Muscle of back (tissue), 11 donors: ENCODE results near the gene FBXO45. TPM values are rescaled to one million over a fixed set of nuclear protein-coding genes. Genes with fewer than 3 reads are reported as not detected.
"Not testable (repeated sequence)": the region's sequence is repeated elsewhere in the genome, so short reads cannot be mapped to it uniquely, and the experiment has no call there.

Experiments
- DNase-seq, 3 donors: peaks; one replicate each; pipeline versions ENCODE4 v3.0.0 to v3.0.0-alpha.2; 2013
- polyA plus RNA-seq, 10 donors: library from polyadenylated mRNA; unstranded; fragments of 120-200 nt; gene quantifications; one replicate each; pipeline ENCODE4 v1.2.1, GENCODE V29; 2013; ENCODE audit not compliant: insufficient read length in 10 of 10

FBXO45 gene
- polyA plus RNA-seq, 10 donors, result 12.6 to 19.5 (median 14.6) TPM

DNA sequence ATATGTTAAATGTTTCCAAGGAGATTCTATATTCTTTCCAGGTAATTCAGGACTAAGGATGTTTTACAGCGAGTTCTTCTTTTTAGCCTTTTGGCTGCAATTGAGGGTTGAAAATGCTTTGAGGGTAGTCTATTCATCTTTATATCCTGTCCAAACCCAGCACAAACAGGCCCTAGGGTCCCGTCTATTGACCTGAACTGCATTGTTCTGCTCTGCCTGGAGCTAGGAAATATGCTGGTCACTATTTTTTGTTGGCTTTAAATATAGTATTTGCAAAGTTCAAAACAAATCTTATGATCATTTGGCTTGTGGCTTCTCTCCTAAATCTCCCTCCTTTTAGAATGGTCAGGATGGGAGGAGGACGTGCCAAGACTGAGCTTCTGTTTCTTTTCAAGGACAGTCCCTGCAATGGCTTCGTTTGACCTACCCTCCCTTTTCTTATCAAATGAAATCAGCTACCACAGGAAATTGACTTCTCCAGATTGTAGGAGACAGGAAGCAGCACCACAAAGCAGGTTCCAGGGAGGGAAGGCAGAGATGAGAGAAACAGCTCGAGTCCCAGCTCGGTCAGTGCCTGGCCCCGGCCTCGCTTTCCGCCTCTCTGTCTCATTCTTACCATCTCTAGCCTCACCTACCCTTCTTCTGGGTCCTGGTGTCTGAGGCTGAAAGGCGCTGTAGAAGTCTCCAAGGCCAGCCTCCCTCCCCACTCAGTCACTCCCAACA, 43.5 kb downstream of the FBXO45 start:
- DNase-seq, result no peak

DNA sequence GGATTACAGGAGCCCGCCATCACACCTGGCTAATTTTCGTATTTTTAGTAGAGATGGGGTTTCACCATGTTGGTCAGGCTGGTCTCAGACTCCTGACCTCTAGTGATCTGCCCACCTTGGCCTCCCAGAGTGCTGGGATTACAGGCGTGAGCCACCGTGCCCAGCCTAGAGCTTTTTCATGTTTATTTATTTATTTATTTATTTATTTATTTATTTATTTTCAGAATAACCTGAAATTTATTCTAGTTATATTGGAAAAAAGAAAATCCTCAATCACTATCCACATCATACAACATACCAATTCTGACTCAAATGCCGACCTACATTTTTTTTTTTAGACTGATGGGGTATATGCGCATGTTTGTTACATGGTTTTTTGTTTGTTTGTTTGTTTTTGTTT, 46.8 kb downstream of the FBXO45 start:
- DNase-seq, result not testable (repeated sequence)

DNA sequence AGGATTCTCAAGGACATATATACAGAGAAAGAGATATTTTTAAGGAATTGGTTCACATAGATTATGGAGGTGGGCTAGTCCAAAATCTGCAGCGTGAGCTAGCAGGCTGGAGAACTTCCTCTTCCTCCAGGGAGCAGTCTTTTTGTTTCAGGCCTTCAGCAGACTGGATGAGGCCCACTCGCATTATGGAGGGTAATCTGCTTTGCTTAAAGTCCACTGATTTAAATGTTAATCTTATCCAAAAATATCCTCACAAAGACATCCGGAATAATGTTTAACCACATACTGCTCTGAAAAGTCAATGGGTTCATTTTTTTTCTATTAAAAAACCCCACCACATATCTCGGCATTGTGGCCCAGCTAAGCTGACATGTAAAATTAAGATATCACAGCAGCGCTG, 48.8 kb downstream of the FBXO45 start:
- no peak for DNase-seq

DNA sequence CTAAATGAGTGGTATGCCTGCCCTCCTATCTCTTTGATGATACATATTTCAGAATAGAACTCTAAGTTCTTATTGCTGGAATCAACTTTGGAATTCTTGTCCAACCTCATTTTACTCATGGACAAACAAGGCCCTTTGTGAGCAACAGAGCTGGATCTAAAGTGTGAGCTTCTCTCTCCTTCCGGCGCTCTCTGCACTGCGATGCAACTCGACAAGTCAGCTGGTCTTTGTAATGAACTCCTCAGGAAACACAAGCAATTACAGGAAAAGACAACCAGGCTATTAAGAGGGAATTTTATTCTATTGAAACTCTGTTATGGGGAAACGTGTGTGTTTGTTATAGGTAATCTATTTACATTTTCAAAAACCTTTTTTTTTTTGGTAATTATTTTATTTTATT, 50.8 kb downstream of the FBXO45 start:
- DNase-seq, result no peak

DNA sequence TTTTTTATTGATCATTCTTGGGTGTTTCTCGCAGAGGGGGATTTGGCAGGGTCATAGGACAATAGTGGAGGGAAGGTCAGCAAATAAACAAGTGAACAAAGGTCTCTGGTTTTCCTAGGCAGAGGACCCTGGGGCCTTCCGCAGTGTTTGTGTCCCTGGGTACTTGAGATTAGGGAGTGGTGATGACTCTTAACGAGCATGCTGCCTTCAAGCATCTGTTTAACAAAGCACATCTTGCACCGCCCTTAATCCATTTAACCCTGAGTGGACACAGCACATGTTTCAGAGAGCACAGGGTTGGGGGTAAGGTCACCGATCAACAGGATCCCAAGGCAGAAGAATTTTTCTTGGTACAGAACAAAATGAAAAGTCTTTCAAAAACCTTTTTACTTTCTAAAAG, 51.2 kb downstream of the FBXO45 start:
- not testable (repeated sequence) for DNase-seq

DNA sequence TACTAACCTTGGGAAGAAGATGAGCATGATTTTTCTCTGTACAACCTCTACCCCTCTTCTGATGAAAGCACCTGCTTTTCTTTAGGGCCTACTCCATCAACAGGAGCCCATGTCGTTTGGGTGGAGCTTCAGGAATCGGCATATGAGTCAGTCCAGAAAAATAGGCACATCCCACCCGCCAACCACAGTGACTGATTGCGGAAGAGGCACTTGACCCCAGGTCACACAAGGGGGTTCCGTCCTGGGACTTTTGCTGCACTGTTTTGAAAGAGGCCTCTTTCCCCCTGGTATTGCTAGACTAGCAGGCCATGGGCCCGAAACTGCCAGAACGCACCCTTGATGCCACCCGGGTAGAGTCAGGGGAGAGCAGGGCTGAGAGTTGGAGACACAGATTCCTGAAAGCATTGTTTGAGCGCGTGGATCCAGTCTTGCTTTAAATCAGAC, 51.7 kb downstream of the FBXO45 start:
- DNase-seq, result peak in 1 of 3 donors; percentile 26

DNA sequence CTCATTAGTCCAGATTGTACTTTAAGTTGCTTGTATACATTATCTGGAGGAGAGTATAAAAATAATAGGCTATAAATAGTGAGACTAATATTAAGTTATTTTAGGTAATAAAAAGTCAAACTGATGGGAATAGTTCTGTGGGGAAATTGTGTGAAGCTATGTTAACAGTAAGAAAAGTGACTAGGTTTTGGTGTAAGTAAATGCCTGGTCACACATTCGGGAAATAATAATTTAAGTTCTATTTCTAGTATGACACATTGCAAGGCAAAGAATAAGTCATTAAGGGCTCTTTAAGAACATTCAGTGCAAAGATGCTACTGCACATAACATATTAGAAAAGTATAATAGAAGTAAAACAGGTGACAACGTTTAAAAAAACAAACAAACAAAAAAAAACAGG, 52.2 kb downstream of the FBXO45 start:
- DNase-seq, result no peak

DNA sequence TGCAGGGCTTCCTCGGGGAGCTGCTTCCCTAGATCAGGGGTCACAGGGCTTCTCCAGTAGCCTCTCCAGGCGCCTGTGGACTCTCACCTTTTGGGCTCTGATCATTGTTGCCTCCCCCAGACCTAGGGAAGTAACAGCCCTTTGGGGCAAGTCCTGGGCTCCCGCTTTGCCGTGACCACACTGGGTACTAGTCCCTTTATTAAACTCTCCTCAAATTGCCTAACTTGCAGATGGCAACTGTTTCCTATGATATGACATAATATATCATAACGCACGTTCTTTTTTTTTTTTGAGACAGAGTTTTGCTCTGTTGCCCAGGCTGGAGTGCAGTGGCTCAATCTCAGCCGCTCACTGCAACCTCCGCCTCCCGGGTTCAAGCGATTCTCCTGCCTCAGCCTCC, 53.2 kb downstream of the FBXO45 start:
- no peak for DNase-seq

DNA sequence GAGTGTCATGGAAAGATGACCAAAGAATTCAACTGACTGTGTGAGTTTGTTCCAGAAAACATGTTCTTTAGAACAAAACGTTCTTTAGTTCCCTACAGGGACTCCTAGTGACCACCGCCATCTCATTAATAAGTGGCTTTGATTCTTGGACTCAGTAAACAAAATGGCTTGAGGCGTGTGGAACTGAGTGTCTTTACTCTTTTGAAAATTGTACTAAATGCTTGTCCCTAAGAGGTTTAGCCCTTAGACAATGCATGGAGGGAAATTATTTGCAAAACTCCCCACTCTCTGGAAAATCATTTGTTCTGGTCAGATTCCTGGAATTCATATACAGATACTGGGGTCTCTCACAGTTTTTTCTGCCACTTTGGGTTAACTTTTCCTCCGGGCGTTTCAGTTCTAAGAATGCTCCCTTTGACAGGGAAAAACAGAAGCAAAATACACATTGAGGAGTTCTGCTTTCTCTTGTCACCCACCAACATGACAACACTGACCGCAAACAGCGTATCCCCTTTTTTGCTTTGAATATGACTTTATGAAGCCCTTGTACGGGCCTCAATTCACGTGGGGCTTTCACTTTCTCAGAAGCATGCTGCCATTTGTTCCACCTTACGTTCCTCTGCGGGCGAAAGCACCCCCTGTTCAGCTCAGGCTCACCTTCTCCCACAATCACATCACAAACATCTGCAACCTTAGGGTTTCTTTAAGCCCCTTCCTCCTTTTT, 55.8 kb downstream of the FBXO45 start:
- DNase-seq, result peak in 1 of 3 donors; percentile 43

DNA sequence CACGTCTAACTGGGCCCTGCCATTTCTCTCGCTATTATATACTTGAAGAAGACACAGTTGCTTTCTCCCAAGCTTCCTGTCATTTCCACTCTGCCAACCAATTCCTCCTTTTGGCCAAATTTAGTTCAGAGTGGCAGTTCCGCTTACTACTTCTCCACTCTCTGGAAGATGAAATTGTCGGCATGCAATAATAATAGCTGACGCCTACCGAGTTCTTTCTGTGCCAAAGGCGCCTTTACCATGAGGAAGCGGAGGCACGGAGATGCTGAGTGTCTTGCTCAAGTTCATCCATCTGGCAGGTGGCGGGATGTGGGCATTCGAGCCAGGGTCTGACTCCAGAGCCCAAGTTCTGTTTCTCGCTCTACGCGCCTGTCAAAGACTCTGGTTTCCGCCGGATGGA, 56.4 kb downstream of the FBXO45 start:
- peak in 1 of 3 donors; percentile 26 for DNase-seq

DNA sequence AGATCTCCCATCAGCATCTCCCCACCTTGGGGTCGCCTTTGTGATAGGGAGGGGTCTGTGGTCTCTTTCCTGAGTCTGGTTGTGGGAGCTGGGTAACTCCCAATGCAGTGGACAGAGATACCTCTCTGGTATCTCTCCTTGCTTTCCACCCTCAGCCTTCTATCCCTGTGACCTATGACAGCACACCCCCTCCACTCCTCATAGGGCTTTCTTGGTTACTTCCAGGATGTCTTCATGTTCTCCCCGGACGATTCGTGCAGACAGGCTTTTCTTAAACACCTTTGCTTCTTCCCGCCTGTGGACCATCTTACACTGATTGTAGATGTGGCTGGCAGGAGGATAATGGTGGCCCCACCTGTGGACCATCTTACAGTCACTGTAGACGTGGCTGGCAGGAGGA, 56.9 kb downstream of the FBXO45 start:
- DNase-seq, result no peak

DNA sequence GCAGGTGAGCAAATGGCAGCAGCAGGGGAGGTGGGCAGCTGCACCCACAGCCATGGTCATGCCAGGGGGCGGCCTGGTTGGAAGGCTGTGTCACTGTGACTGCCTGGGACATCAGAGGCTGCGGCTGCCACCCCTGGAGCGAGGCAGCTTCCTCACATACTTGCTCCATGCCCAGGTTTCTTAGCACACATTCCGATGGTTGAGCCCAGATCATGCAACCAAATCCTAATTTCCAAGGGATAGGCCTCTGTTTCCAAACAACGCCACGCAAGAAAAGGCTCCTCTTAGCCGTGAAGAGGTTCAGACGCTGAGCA, 59.4 kb downstream of the FBXO45 start:
- DNase-seq, result no peak

DNA sequence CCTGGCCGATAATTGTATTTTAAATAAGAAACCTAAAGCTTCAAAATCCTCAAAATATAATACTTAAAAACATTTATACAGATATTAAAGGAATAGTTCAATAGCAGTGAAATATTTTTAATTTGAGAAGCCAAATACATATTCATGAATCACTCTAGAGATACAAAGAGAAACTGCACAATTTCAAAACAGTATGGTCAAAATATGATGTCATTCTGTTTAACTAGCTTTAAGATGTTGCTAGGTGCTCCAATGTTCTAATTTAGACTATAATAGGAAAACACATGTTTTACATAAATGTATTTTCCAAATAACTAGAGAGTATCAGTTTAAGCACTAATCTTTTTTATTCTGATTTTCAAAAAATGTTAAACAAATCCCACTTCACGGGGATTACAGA, 60.8 kb downstream of the FBXO45 start:
- no peak for DNase-seq

DNA sequence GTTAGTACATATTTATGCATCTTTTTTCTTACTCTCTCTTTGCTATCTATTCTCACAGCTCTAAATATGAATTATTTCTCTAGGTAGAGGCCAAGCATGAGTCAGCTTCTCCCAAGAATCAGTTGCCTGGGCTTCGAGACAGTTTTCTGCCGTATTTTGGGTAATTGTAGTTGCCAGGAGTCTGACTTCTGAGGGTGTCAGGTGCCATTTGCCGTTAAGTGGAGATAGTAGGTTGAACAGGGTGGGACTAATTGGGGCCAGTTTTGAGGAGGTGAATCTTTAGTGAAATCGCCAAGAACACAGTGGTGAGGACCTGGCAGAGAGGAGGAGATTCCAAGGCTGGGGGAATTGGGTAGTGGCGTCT, 63.2 kb downstream of the FBXO45 start:
- DNase-seq, result no peak

DNA sequence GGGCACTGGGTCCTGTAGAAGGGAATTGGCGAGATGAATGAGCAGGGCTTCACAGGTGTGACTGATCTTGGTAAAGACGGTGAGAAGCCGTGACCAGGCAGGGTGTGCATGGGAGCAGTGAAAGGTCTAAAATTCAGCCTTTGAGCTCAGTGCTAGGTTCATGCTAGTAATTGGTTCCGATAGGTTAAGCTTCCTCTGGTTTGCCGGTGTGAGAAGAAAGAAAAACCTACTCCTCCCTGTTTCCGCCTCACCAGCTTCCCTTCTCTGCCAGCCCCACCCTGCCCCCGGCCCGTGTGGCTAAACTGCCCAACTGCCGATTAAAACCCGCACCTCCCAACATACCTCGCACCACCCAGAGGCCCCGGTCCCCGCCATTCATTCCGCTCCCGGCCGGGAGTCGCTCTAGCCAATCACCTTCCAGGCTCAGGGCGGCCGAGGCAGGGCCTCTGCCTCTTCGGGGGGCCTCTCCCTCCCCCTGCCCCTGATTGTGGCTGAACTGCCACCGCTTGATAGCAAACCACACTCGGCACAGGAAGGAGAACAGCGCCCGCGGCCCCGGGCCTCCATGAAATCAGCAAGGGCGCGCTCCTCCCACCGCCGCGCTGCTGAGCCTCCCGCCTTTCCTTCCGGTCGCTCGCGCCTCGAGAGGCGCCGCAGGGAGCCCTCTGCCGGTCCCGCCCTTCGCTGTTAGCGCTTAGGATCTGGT, 63.7 kb downstream of the FBXO45 start:
- peak; percentile 68 to 94 (median 89) for DNase-seq

DNA sequence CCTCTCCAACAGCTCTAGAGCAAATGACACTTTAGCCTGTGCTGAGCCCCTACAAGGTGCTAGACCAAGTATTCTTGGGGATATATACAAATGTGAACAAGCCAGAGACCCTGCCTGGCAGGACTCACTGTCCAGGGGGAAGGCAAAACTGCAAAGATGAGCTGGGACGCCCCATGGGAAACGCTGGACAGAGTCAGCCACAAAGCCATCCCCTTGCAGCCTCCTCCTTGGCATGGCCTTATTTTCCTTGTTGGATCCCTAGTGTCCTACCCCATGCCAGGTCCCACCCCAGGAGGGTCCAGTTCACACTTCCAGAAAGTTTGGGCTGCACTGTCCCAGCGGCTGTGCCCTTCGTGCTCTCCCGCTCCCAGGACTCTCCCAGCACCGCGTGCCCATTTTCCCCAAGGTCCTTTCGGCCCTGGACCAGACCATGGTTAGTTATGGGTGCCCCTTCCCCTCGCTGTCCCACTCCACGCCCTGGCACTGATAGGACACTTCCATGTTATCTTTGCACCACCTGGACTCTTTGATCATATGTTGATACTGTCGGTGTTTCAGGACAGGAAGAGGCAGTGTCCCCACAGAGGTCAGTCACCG, 65.2 kb downstream of the FBXO45 start:
- no peak for DNase-seq

DNA sequence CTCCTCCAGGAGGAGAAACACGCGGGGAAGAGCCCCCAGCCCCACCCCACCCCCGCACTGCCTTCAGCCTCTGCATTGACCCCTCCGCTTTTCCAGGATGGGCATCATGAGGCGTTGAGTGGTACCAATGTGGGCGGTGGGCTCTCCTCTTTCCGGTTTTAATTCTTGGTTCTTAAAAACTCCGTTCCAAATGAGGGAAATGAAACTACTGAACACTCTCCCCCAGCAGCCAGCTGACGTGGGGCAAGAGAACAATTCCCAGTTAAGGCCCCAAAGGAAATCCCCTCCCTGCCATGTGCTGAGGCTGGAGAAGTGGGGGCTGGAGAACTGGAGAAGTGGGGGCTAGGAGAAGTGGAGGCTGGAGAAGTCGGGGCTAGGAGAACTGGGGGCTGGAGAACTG, 65.8 kb downstream of the FBXO45 start:
- DNase-seq, result peak in 1 of 3 donors; percentile 37

DNA sequence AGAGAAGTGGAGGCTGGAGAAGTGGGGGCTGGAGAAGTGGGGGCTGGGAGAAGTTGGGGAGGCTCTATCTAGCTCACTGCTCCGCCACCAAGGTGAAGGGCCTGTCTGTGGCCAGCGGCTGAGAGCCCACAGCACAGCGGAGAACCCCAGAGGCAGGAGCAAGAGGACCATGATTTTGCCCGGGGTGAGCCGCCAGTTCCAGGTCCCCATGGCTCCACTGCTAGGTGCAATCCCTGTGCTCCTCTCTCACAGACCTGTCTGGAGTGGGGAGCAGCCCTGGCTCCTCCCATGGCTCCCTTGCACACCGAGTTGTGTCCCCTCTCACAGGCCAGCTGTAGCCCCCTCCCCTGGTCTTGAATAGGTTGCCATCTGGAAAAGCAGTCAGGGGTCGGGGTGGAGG, 66.4 kb downstream of the FBXO45 start:
- no peak for DNase-seq

DNA sequence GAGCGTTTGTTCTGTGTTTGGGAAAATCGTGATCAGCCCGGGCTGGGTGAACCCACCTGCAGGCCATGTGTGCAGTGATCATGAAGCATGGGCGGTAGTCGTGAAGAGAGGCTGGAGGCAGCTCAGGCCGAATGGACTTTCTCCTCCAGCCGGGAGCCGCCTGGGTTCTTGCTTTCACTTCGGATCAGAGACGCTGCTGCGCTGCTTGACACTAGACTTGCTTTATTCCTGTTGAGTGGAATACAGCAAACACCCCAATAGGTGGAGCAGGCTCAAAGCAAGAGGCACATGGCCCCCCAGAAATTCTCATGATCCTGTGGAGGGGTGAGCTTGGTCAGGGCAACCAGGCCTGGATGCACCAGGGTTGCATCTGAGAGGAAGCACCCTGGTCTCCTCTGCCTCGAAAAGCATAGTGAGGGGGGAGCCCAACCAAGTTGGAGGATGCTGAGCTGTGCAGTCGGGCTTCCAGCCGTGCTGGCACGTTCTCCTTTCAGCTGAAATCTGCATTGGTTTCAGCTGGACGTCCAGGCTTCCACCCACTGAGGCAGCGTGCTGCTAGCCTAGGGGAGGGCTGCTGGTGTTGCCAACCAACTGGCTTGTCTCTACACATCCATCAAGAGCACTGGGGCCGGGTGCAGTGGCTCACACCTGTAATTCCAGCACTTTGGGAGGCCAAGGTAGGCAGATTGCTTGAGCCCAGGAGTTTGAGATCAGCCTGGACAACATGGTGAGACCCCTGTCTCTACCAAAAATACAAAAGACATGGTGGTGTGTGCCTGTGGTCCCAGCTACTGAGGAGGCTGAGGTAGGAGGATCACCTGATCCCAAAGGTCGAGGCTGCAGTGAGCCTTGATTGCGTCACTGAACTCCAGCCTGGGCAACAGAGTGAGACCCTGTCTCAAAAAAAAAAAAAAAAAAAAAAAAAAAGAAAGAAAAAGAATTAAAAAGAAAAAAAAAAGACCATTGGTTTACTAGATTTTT, 68.2 kb downstream of the FBXO45 start:
- peak in 1 of 3 donors; percentile 46 for DNase-seq

DNA sequence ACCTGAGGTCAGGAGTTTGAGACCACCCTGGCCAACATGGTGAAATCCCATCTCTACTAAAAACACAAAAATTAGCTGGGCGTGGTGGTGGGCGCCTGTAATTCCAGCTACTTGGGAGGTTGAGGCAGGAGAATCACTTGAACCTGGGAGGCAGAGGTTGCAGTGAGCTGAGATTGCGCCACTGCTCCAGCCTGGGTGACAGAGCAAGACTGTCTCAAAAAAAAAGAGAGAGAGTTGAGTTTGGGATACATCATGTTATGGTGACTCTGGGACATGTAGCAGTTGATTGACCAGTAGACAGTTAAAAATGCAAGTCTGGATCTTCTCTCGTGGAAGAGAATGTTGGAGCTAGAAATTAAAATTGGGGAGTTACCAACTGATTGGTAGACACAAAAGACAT, 69.5 kb downstream of the FBXO45 start:
- DNase-seq, result not testable (repeated sequence)
